Measurements from ENCODE around the gene VAC14. TPM values are rescaled to one million over a fixed set of nuclear protein-coding genes. Genes with fewer than 3 reads are reported as not detected.

Gene VAC14
- total RNA-seq, 1 experiment from 2014 or later: 49.9 TPM

DNA sequence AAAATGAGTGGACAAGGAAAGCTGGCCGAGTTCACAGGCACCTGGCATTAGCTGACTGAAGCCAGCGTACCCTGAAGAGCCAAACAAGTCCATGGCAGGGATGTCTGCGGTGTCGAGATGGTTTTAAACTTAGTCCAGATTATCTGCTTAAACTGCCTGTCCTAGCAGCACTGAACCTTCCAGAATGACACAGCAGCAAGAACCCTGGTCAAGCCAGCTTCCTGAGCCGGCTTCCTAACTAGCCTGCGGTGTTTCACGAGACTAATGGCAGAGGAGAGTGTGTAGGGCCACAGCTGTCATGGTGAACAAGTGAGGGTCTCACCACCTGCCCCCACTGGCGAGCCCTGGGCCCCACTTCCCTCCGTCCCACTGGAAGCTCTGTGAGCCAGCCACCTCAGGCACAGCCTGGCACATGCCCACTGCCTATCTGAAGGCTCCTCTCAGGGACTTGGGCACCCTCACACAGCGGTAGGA is 86.3 kb downstream of the VAC14 start:
- H3K9ac ChIP-seq (ENCODE audit: extremely low read depth, insufficient read length, low read length): no peak overlapping the region
- H3K14ac ChIP-seq (ENCODE audit: insufficient read depth, low read length): peak overlapping the region; percentile 28; the same call in 1 of the 2 replicates
- Mint-ChIP-seq H3K9me3 (no peaks in the 10 kb centered on the region), H3K27ac (peak overlapping the region in 2 of 3 experiments; percentile 77 to 78; a peak in 3 of 7 replicates), H3K27me3 (ENCODE audit: low read depth) (no peaks in the 10 kb centered on the region), H3K36me3 (ENCODE audit: insufficient read depth in 1 of 3, low read depth in 3 of 3) (peaks cover 6 to 14% (median 6%) of the 10 kb centered on the region in 3 experiments; a peak in 6 of 7 replicates), H3K4me3 (no peak overlapping the region), H3K4me1 (peaks cover 45 to 53% of the 10 kb centered on the region in 2 experiments)
- H3K23ac ChIP-seq (ENCODE audit: insufficient read length, low read depth, low read length): no peak overlapping the region
- no peak overlapping the region for H3K4me2 ChIP-seq (ENCODE audit: insufficient read depth, insufficient read length, low read length)
- H3T11ph ChIP-seq (ENCODE audit: low read length): no peak overlapping the region
- H3K4me1 ChIP-seq (ENCODE audit: insufficient read depth, low read length): peaks cover 9% of the 10 kb centered on the region; the same call in 1 of the 2 replicates
- H2AFZ ChIP-seq (ENCODE audit: low read length): no peak overlapping the region
- no peak overlapping the region for H4K8ac ChIP-seq (replicated peaks; ENCODE audit: insufficient read length, low read depth, low read length)
- H2BK12ac ChIP-seq (ENCODE audit: insufficient read length, low read depth, low read length): no peak overlapping the region
- no peak overlapping the region for H3K56ac ChIP-seq (ENCODE audit: insufficient read length, low read depth, low read length)
- H2BK5ac ChIP-seq (ENCODE audit: insufficient read length, low read length): no peak overlapping the region
- no peaks in the 10 kb centered on the region for H3K79me2 ChIP-seq (ENCODE audit: insufficient read depth, low read length)
- no peak overlapping the region for H4K5ac ChIP-seq (ENCODE audit: insufficient read length, low read depth, low read length)
- H3K4ac ChIP-seq (ENCODE audit: low read depth, low read length): no peak overlapping the region
- no peaks in the 10 kb centered on the region for H3K79me1 ChIP-seq (ENCODE audit: insufficient read depth, low read depth, low read length, poor library complexity, severe bottlenecking)
- H3K18ac ChIP-seq (ENCODE audit: insufficient read length, low read depth, low read length): no peak overlapping the region
- no peaks in the 10 kb centered on the region for H3K27me3 ChIP-seq (ENCODE audit: insufficient read depth, low read length)
- no peak overlapping the region for H2BK15ac ChIP-seq (ENCODE audit: low read depth, low read length)
- DNase-seq: no peak
- no peak overlapping the region for H3K27ac ChIP-seq (ENCODE audit: insufficient read length, low read depth, low read length)
- no peaks in the 10 kb centered on the region for H3K23me2 ChIP-seq (ENCODE audit: insufficient read length, low read depth, low read length, poor library complexity, severe bottlenecking)
- WGBS (ENCODE audit: extremely low coverage, insufficient read length, low lambda C conversion rate): no CpG with 5 or more reads among the region's 10 CpGs
- H2BK20ac ChIP-seq (ENCODE audit: low read depth, low read length, poor library complexity, severe bottlenecking): no peak overlapping the region
- TF ChIP-seq, protein P1, sequence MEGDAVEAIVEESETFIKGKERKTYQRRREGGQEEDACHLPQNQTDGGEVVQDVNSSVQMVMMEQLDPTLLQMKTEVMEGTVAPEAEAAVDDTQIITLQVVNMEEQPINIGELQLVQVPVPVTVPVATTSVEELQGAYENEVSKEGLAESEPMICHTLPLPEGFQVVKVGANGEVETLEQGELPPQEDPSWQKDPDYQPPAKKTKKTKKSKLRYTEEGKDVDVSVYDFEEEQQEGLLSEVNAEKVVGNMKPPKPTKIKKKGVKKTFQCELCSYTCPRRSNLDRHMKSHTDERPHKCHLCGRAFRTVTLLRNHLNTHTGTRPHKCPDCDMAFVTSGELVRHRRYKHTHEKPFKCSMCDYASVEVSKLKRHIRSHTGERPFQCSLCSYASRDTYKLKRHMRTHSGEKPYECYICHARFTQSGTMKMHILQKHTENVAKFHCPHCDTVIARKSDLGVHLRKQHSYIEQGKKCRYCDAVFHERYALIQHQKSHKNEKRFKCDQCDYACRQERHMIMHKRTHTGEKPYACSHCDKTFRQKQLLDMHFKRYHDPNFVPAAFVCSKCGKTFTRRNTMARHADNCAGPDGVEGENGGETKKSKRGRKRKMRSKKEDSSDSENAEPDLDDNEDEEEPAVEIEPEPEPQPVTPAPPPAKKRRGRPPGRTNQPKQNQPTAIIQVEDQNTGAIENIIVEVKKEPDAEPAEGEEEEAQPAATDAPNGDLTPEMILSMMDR (conservative IDR thresholded peaks at IDR 0.05): no peak
- no peak overlapping the region for H2BK120ac ChIP-seq (ENCODE audit: low read depth, low read length, poor library complexity, severe bottlenecking)
- no peaks in the 10 kb centered on the region for H3K9me3 ChIP-seq (ENCODE audit: control insufficient read depth, low read depth, low read length)
- H4K91ac ChIP-seq (ENCODE audit: insufficient read length, low read depth, low read length): no peak overlapping the region
- H2AK5ac ChIP-seq (ENCODE audit: insufficient read length, low read length): no peak overlapping the region
- no peaks in the 10 kb centered on the region for H4K20me1 ChIP-seq (ENCODE audit: control insufficient read depth, insufficient read depth, insufficient read length)
